HEK293 (cell line): ENCODE data around the gene NAA35.

Experiments
- CTCF ChIA-PET: fragments of 350-600 bp; formaldehyde crosslinking; extraction: SDS; loops from one replicate; lab custom pipeline; 2021; ENCODE audit warnings: antibody characterized with exemption; lab: Yijun Ruan, JAX
- POLR2A ChIA-PET: fragments of 300-600 bp; formaldehyde crosslinking; extraction: SDS; loops from one replicate; lab custom pipeline; 2020; ENCODE audit warnings: antibody characterized with exemption, inconsistent platforms; lab: Yijun Ruan, JAX
- H3K27ac ChIP-seq: fragments of 200-500 bp; sonication (Bioruptor generic); 2 replicates; pipeline ENCODE4 v1.5.1; 2014; ENCODE audit warnings: low read depth, low read length, control low read depth, inconsistent platforms; ENCODE audit errors: extremely low read depth
- H3K36me3 ChIP-seq, 2 experiments: fragments of 200-500 bp in 1 of 2; sonication (Bioruptor generic) in 1 of 2; 1 replicate in 1 of 2; 2 replicates in 1 of 2; pipeline ENCODE4 v1.5.1; 2014 to 2017; ENCODE audit warnings: inconsistent platforms in 2 of 2, low read length in 2 of 2; ENCODE audit not compliant: control insufficient read depth in 2 of 2, insufficient read depth in 1 of 2
- H3K4me1 ChIP-seq: fragments of 200-500 bp; sonication (Bioruptor generic); 2 replicates; pipeline ENCODE4 v1.5.1; 2014; ENCODE audit warnings: mild to moderate bottlenecking, low read length, inconsistent platforms; ENCODE audit not compliant: control insufficient read depth, insufficient read depth
- H3K4me3 ChIP-seq: 2 replicates; pipeline ENCODE4 v1.5.1; 2011; ENCODE audit warnings: low read depth, mild to moderate bottlenecking, control low read depth, low read length, moderate library complexity
- H3K9me3 ChIP-seq: fragments of 200-500 bp; sonication (Bioruptor generic); 2 replicates; pipeline ENCODE4 v1.5.1; 2014; ENCODE audit warnings: low read depth, low read length, inconsistent platforms; ENCODE audit not compliant: control insufficient read depth, insufficient read depth
- BCL11B ChIP-seq: fragments of 450-650 bp; formaldehyde crosslinking; IDR thresholded peaks from 2 replicates; pipeline ENCODE4 v1.5.1; 2016; ENCODE audit warnings: low read depth, missing biosample characterization, missing genetic modification characterization
- KLF1 ChIP-seq: fragments of 450-650 bp; formaldehyde crosslinking; IDR thresholded peaks from 2 replicates; pipeline ENCODE4 v1.5.1; 2016; ENCODE audit warnings: missing biosample characterization, missing genetic modification characterization
- KLF10 ChIP-seq: fragments of 450-650 bp; IDR thresholded peaks from 2 replicates; pipeline ENCODE4 v1.5.1; 2018; ENCODE audit warnings: missing biosample characterization, mild to moderate bottlenecking, missing genetic modification characterization
- OVOL3 ChIP-seq: fragments of 450-650 bp; formaldehyde crosslinking; IDR thresholded peaks from 2 replicates; pipeline ENCODE4 v1.5.1; 2016; ENCODE audit warnings: missing biosample characterization, missing genetic modification characterization
- TCF7L2 ChIP-seq: IDR thresholded peaks from 2 replicates; pipeline ENCODE4 v1.6.1; 2011; ENCODE audit warnings: low read depth, mild to moderate bottlenecking, inconsistent platforms, low read length, moderate library complexity, borderline replicate concordance
- YY1 ChIP-seq: fragments of 450-650 bp; formaldehyde crosslinking; IDR thresholded peaks from 2 replicates; pipeline ENCODE4 v1.5.1; 2018; ENCODE audit warnings: missing biosample characterization, missing genetic modification characterization
- ZBTB17 ChIP-seq: fragments of 450-650 bp; formaldehyde crosslinking; IDR thresholded peaks from 2 replicates; pipeline ENCODE4 v1.5.1; 2016; ENCODE audit warnings: missing biosample characterization, missing genetic modification characterization
- ZNF10 ChIP-seq: fragments of 450-650 bp; formaldehyde crosslinking; IDR thresholded peaks from 2 replicates; pipeline ENCODE4 v1.5.1; 2017; ENCODE audit warnings: missing biosample characterization, missing genetic modification characterization
- ZNF121 ChIP-seq: fragments of 450-650 bp; formaldehyde crosslinking; IDR thresholded peaks from 2 replicates; pipeline ENCODE4 v1.5.1; 2016; ENCODE audit warnings: missing biosample characterization, missing genetic modification characterization
- ZNF132 ChIP-seq: fragments of 450-650 bp; formaldehyde crosslinking; IDR thresholded peaks from 2 replicates; pipeline ENCODE4 v1.5.1; 2017; ENCODE audit warnings: missing biosample characterization, missing genetic modification characterization, borderline replicate concordance
- ZNF138 ChIP-seq: fragments of 450-650 bp; formaldehyde crosslinking; IDR thresholded peaks from 2 replicates; pipeline ENCODE4 v1.5.1; 2016; ENCODE audit warnings: missing biosample characterization, missing genetic modification characterization, borderline replicate concordance
- ZNF16 ChIP-seq: fragments of 450-650 bp; formaldehyde crosslinking; IDR thresholded peaks from 2 replicates; pipeline ENCODE4 v1.5.1; 2016; ENCODE audit warnings: low read depth, missing biosample characterization, missing genetic modification characterization
- ZNF2 ChIP-seq: fragments of 450-650 bp; formaldehyde crosslinking; IDR thresholded peaks from 2 replicates; pipeline ENCODE4 v1.5.1; 2016; ENCODE audit warnings: missing biosample characterization, missing genetic modification characterization
- ZNF266 ChIP-seq: fragments of 450-650 bp; formaldehyde crosslinking; IDR thresholded peaks from 2 replicates; pipeline ENCODE4 v1.5.1; 2016; ENCODE audit warnings: missing biosample characterization, missing genetic modification characterization, low read depth
- ZNF274 ChIP-seq, 2 experiments: fragments of 200-500 bp in 1 of 2; fragments of 450-650 bp in 1 of 2; sonication (Bioruptor generic) in 1 of 2; formaldehyde crosslinking in 1 of 2; IDR thresholded peaks; 2 replicates each; pipeline versions ENCODE4 v1.5.1 to v1.6.1; 2014 to 2016; ENCODE audit warnings: borderline replicate concordance in 1 of 2, inconsistent platforms in 1 of 2, low read length in 1 of 2, missing biosample characterization in 1 of 2, missing genetic modification characterization in 1 of 2
- ZNF416 ChIP-seq: fragments of 450-650 bp; formaldehyde crosslinking; IDR thresholded peaks from 2 replicates; pipeline ENCODE4 v1.5.1; 2016; ENCODE audit warnings: missing biosample characterization, missing genetic modification characterization
- ZNF423 ChIP-seq: fragments of 450-650 bp; formaldehyde crosslinking; IDR thresholded peaks from 2 replicates; pipeline ENCODE4 v1.5.1; 2016; ENCODE audit warnings: missing biosample characterization, missing genetic modification characterization
- ZNF623 ChIP-seq: fragments of 450-650 bp; formaldehyde crosslinking; IDR thresholded peaks from 2 replicates; pipeline ENCODE4 v1.5.1; 2016; ENCODE audit warnings: missing biosample characterization, missing genetic modification characterization
- ZNF776 ChIP-seq: fragments of 450-650 bp; formaldehyde crosslinking; IDR thresholded peaks from 2 replicates; pipeline ENCODE4 v1.5.0; 2017; ENCODE audit warnings: missing biosample characterization, missing genetic modification characterization, borderline replicate concordance
- ZNF830 ChIP-seq: fragments of 450-650 bp; IDR thresholded peaks from 2 replicates; pipeline ENCODE4 v1.5.0; 2018; ENCODE audit warnings: missing biosample characterization, missing genetic modification characterization, low read depth, mild to moderate bottlenecking, moderate library complexity
- ZNF843 ChIP-seq: fragments of 450-650 bp; formaldehyde crosslinking; IDR thresholded peaks from 2 replicates; pipeline ENCODE4 v1.5.1; 2016; ENCODE audit warnings: missing biosample characterization, missing genetic modification characterization
- ZSCAN23 ChIP-seq: fragments of 450-650 bp; formaldehyde crosslinking; IDR thresholded peaks from 2 replicates; pipeline ENCODE4 v1.5.1; 2016; ENCODE audit warnings: missing biosample characterization, missing genetic modification characterization
- ZXDB ChIP-seq: fragments of 450-650 bp; formaldehyde crosslinking; IDR thresholded peaks from 2 replicates; pipeline ENCODE4 v1.5.1; 2016; ENCODE audit warnings: missing biosample characterization, missing genetic modification characterization
- TF ChIP-seq, protein P1 (sequence below): fragments of 450-650 bp; formaldehyde crosslinking; IDR thresholded peaks from 2 replicates; pipeline ENCODE4 v1.5.1; 2016; ENCODE audit warnings: missing biosample characterization, missing genetic modification characterization
- TF ChIP-seq, protein P2 (sequence below): fragments of 450-650 bp; formaldehyde crosslinking; optimal IDR thresholded peaks from 2 replicates; pipeline ENCODE3; 2016; ENCODE audit warnings: missing biosample characterization, mild to moderate bottlenecking, missing genetic modification characterization
- TF ChIP-seq, protein P3 (sequence below): fragments of 450-650 bp; formaldehyde crosslinking; IDR thresholded peaks from 2 replicates; pipeline ENCODE4 v1.5.1; 2016; ENCODE audit warnings: missing biosample characterization, missing genetic modification characterization, low read depth

The NAA35 gene

DNA sequence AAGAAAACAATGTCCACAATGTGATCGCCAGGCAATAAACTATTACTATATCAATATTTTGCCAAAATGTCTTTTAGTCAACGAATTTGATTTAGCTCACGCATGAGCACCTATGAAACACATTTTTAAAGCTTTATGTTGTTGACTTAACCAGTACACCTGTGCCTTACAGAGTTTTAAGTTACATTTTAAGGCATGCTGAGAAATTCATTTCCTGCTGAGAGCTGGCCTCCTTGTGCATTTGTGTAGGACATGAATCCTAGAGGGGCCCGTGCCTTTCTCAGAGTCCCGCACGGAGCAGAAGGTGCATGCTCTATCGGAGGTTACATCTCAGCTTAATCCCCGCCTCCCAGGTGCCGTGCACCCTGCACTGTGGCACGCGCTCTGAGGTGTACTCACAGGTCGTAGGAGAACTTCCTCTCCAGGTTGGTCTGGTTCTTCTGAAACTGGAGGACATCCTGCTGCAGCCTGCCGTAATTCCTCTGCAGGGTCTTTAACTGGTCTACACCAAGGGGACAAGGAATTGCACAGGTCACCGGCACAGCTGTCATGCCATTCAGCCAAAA is 105.2 kb downstream of the NAA35 start (continued):
- TF ChIP-seq, protein P1, sequence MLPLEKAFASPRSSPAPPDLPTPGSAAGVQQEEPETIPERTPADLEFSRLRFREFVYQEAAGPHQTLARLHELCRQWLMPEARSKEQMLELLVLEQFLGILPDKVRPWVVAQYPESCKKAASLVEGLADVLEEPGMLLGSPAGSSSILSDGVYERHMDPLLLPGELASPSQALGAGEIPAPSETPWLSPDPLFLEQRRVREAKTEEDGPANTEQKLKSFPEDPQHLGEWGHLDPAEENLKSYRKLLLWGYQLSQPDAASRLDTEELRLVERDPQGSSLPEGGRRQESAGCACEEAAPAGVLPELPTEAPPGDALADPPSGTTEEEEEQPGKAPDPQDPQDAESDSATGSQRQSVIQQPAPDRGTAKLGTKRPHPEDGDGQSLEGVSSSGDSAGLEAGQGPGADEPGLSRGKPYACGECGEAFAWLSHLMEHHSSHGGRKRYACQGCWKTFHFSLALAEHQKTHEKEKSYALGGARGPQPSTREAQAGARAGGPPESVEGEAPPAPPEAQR (tag by site-specific recombination), result no peak
- TF ChIP-seq ZBTB17, result no peak
- TF ChIP-seq YY1 (tag by site-specific recombination), result no peak
- TF ChIP-seq BCL11B (tag by site-specific recombination), result no peak

DNA sequence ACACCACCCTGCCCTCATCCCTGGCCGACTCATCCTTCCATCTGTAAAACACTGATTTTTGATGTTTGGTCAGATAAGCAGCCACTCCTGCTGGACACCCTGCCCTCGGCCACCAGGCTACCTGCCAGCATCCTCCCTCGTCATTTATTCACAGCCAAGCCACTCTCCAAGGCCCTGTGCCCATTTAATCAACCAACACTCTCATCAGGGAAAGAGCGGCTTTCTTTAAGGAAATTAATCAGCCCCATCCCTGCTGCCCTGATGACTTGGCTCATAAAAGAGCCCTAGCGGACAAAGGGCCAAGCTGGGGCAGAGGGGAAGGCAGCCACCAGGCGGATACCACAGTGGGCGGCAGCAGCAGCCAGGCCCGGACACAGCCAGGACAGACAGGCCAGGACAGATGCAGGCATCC is 106.0 kb downstream of the NAA35 start:
- CTCF ChIA-PET, result interaction anchor here (0.9 kb wide), 1 partner anchor 192 kb away, joined by 3 read pairs; no protein-coding TSS in a partner anchor
- TF ChIP-seq ZNF274 (IDR thresholded peaks at IDR 0.05; ENCODE audit: low read length) (no peak), ZNF274 (tag by site-specific recombination; IDR thresholded peaks at IDR 0.05; ENCODE audit: borderline replicate concordance) (no peak), ZNF121 (tag by site-specific recombination) (no peak), ZNF843 (no peak), ZNF138 (no peak), KLF10 (tag by site-specific recombination) (no peak), ZNF132 (no peak), ZNF16 (tag by site-specific recombination) (no peak), ZNF2 (tag by site-specific recombination) (no peak), ZNF423 (no peak), TCF7L2 (no peak), ZNF776 (tag by site-specific recombination) (no peak), OVOL3 (tag by site-specific recombination) (no peak)
- TF ChIP-seq, protein P2, sequence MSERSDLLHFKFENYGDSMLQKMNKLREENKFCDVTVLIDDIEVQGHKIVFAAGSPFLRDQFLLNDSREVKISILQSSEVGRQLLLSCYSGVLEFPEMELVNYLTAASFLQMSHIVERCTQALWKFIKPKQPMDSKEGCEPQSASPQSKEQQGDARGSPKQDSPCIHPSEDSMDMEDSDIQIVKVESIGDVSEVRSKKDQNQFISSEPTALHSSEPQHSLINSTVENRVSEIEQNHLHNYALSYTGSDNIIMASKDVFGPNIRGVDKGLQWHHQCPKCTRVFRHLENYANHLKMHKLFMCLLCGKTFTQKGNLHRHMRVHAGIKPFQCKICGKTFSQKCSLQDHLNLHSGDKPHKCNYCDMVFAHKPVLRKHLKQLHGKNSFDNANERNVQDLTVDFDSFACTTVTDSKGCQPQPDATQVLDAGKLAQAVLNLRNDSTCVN (tag by site-specific recombination), result no peak
- TF ChIP-seq, protein P3, sequence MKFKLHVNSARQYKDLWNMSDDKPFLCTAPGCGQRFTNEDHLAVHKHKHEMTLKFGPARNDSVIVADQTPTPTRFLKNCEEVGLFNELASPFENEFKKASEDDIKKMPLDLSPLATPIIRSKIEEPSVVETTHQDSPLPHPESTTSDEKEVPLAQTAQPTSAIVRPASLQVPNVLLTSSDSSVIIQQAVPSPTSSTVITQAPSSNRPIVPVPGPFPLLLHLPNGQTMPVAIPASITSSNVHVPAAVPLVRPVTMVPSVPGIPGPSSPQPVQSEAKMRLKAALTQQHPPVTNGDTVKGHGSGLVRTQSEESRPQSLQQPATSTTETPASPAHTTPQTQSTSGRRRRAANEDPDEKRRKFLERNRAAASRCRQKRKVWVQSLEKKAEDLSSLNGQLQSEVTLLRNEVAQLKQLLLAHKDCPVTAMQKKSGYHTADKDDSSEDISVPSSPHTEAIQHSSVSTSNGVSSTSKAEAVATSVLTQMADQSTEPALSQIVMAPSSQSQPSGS (tag by site-specific recombination), result no peak
- TF ChIP-seq, all 188 proteins: peak for 0
- H3K9me3 ChIP-seq, result no peaks in the 10 kb centered on the region
- POLR2A ChIA-PET, result no interaction called here
- no peak overlapping the region for H3K27ac ChIP-seq
- no peaks in the 10 kb centered on the region for H3K4me1 ChIP-seq
- H3K36me3 ChIP-seq, result peaks cover 0 to 25% of the 10 kb centered on the region in 2 experiments; a peak in 2 of 3 replicates
- no peak overlapping the region for H3K4me3 ChIP-seq

DNA sequence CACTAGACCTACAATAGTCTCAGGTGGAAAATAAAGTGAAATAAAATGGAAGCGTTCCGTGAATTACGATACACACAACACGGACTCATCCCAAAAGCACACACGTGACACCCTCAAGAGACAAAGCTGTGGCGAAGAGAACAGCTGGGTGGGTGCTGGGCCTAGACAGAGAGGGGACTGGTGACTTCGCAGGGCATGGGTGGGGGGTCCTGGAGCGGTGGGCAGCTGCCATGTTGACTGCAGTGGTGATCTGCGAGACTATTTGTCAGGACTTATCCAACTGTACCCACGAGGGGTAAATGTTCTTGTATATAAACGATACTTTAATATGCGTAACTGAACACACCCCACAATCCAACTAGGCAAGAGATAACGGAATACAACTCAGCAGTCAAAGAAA is 106.4 kb downstream of the NAA35 start:
- POLR2A ChIA-PET, result no interaction called here
- H3K9me3 ChIP-seq, result no peaks in the 10 kb centered on the region
- H3K36me3 ChIP-seq, result peaks cover 0 to 22% of the 10 kb centered on the region in 2 experiments; a peak in 2 of 3 replicates
- no peak overlapping the region for H3K4me3 ChIP-seq
- TF ChIP-seq ZNF10 (tag by site-specific recombination), result no peak
- TF ChIP-seq ZNF266, result no peak
- TF ChIP-seq ZNF623 (tag by site-specific recombination), result no peak
- no peak for TF ChIP-seq ZNF830 (tag by site-specific recombination)
- TF ChIP-seq ZXDB (tag by site-specific recombination), result no peak
- TF ChIP-seq ZSCAN23 (tag by site-specific recombination), result no peak
- TF ChIP-seq ZNF416, result no peak
- TF ChIP-seq KLF1 (tag by site-specific recombination), result no peak
- H3K27ac ChIP-seq, result no peak overlapping the region
- CTCF ChIA-PET, result no interaction called here
- no peaks in the 10 kb centered on the region for H3K4me1 ChIP-seq
